IPS-20b (cell line): ENCODE data around the gene RSPH1.

Experiments used
- H3K27ac ChIP-seq: one replicate; pipeline ENCODE4 v1.5.1; 2013; ENCODE audit warnings: low read length
- H3K27me3 ChIP-seq: 2 replicates; pipeline ENCODE4 v1.6.1; 2013; ENCODE audit warnings: mild to moderate bottlenecking, low read length, inconsistent platforms; ENCODE audit not compliant: insufficient read depth
- H3K36me3 ChIP-seq: 2 replicates; pipeline ENCODE4 v1.6.1; 2013; ENCODE audit warnings: low read depth, mild to moderate bottlenecking, inconsistent platforms, low read length, moderate library complexity; ENCODE audit not compliant: insufficient read depth
- H3K4me1 ChIP-seq: 2 replicates; pipeline ENCODE4 v1.6.1; 2013; ENCODE audit warnings: mild to moderate bottlenecking, control low read depth, inconsistent platforms, low read length, moderate library complexity; ENCODE audit not compliant: insufficient read depth
- H3K4me3 ChIP-seq: 2 replicates; pipeline ENCODE4 v1.5.1; 2013; ENCODE audit warnings: mild to moderate bottlenecking, low read length, inconsistent platforms
- H3K9ac ChIP-seq: 2 replicates; pipeline ENCODE4 v1.6.1; 2013; ENCODE audit warnings: low read depth, mild to moderate bottlenecking, inconsistent platforms, low read length, moderate library complexity
- H3K9me3 ChIP-seq: 2 replicates; pipeline ENCODE4 v1.6.1; 2013; ENCODE audit warnings: mild to moderate bottlenecking, low read depth, low read length, inconsistent platforms; ENCODE audit not compliant: insufficient read depth

Gene RSPH1

GRCh38 chr21:42493109-42494060 lies 2.6 kb downstream of the RSPH1 start:
- no peak overlapping the region for H3K9ac ChIP-seq
- H3K36me3 ChIP-seq = no peaks in the 10 kb centered on the region
- H3K9me3 ChIP-seq = no peaks in the 10 kb centered on the region
- peaks cover 5% of the 10 kb centered on the region; the same call in 1 of the 2 replicates for H3K4me1 ChIP-seq
- H3K4me3 ChIP-seq = no peak overlapping the region
- peaks cover 11% of the 10 kb centered on the region for H3K27me3 ChIP-seq
- no peak overlapping the region for H3K27ac ChIP-seq

- Histone ChIP-seq H3K9me3 (no peaks in the 10 kb centered on the region), H3K9ac (no peak overlapping the region), H3K4me1 (peaks cover 5% of the 10 kb centered on the region; the same call in 1 of the 2 replicates), H3K27me3 (peaks cover 11% of the 10 kb centered on the region), H3K4me3 (no peak overlapping the region), H3K27ac (no peak overlapping the region), H3K36me3 (no peaks in the 10 kb centered on the region)
These were observed 3.8 kb downstream of the RSPH1 start for GRCh38 chr21:42492201-42492600.

- H3K36me3 ChIP-seq = no peaks in the 10 kb centered on the region
- H3K9me3 ChIP-seq = no peaks in the 10 kb centered on the region
- H3K4me3 ChIP-seq = no peak overlapping the region
- peaks cover 11% of the 10 kb centered on the region for H3K27me3 ChIP-seq
- peaks cover 5% of the 10 kb centered on the region; the same call in 1 of the 2 replicates for H3K4me1 ChIP-seq
- no peak overlapping the region for H3K9ac ChIP-seq
- H3K27ac ChIP-seq = no peak overlapping the region
These were observed 4.7 kb downstream of the RSPH1 start for GRCh38 chr21:42491328-42491727.

- Histone ChIP-seq H3K27me3 (peaks cover 9% of the 10 kb centered on the region), H3K27ac (no peak overlapping the region), H3K9me3 (no peaks in the 10 kb centered on the region), H3K4me3 (no peak overlapping the region), H3K9ac (no peak overlapping the region), H3K36me3 (no peaks in the 10 kb centered on the region), H3K4me1 (peaks cover 5% of the 10 kb centered on the region; the same call in 1 of the 2 replicates)
These were observed 5.3 kb downstream of the RSPH1 start for GRCh38 chr21:42490720-42491119.

- no peak overlapping the region for H3K4me3 ChIP-seq
- no peaks in the 10 kb centered on the region for H3K36me3 ChIP-seq
- no peak overlapping the region for H3K9ac ChIP-seq
- H3K4me1 ChIP-seq = peaks cover 5% of the 10 kb centered on the region; the same call in 1 of the 2 replicates
- no peaks in the 10 kb centered on the region for H3K9me3 ChIP-seq
- H3K27me3 ChIP-seq = peaks cover 2% of the 10 kb centered on the region
- H3K27ac ChIP-seq = no peak overlapping the region
These were observed 6.0 kb downstream of the RSPH1 start for GRCh38 chr21:42489991-42490390.

GRCh38 chr21:42489006-42489563 lies 6.9 kb downstream of the RSPH1 start:
- H3K36me3 ChIP-seq = no peaks in the 10 kb centered on the region
- no peaks in the 10 kb centered on the region; the same call in 1 of the 2 replicates for H3K27me3 ChIP-seq
- peaks cover 5% of the 10 kb centered on the region; the same call in 1 of the 2 replicates for H3K4me1 ChIP-seq
- H3K4me3 ChIP-seq = no peak overlapping the region
- no peaks in the 10 kb centered on the region for H3K9me3 ChIP-seq
- no peak overlapping the region for H3K27ac ChIP-seq
- no peak overlapping the region for H3K9ac ChIP-seq

GRCh38 chr21:42486531-42486930 lies 9.5 kb downstream of the RSPH1 start:
- Histone ChIP-seq H3K27me3 (no peaks in the 10 kb centered on the region; the same call in 1 of the 2 replicates), H3K4me3 (no peak overlapping the region), H3K9ac (no peak overlapping the region), H3K4me1 (no peaks in the 10 kb centered on the region), H3K27ac (no peak overlapping the region), H3K9me3 (no peaks in the 10 kb centered on the region), H3K36me3 (no peaks in the 10 kb centered on the region)

- H3K9me3 ChIP-seq = no peaks in the 10 kb centered on the region
- no peaks in the 10 kb centered on the region for H3K36me3 ChIP-seq
- H3K9ac ChIP-seq = no peak overlapping the region
- H3K27me3 ChIP-seq = no peaks in the 10 kb centered on the region; the same call in 1 of the 2 replicates
- H3K4me3 ChIP-seq = no peak overlapping the region
- no peak overlapping the region for H3K27ac ChIP-seq
- no peaks in the 10 kb centered on the region for H3K4me1 ChIP-seq
These were observed 10.0 kb downstream of the RSPH1 start for GRCh38 chr21:42486072-42486471.

GRCh38 chr21:42484966-42485365 lies 11.1 kb downstream of the RSPH1 start:
- H3K9me3 ChIP-seq = no peaks in the 10 kb centered on the region
- H3K27ac ChIP-seq = no peak overlapping the region
- no peaks in the 10 kb centered on the region for H3K36me3 ChIP-seq
- no peak overlapping the region for H3K9ac ChIP-seq
- no peaks in the 10 kb centered on the region for H3K4me1 ChIP-seq
- no peaks in the 10 kb centered on the region; the same call in 1 of the 2 replicates for H3K27me3 ChIP-seq
- H3K4me3 ChIP-seq = no peak overlapping the region

- Histone ChIP-seq H3K36me3 (no peaks in the 10 kb centered on the region), H3K9ac (no peak overlapping the region), H3K27me3 (no peaks in the 10 kb centered on the region), H3K27ac (no peak overlapping the region), H3K4me1 (no peaks in the 10 kb centered on the region), H3K9me3 (no peaks in the 10 kb centered on the region), H3K4me3 (no peak overlapping the region)
These were observed 14.9 kb downstream of the RSPH1 start for GRCh38 chr21:42481169-42481568.

GRCh38 chr21:42480736-42481135 lies 15.3 kb downstream of the RSPH1 start:
- no peaks in the 10 kb centered on the region for H3K27me3 ChIP-seq
- H3K9ac ChIP-seq = no peak overlapping the region
- H3K9me3 ChIP-seq = no peaks in the 10 kb centered on the region
- H3K4me1 ChIP-seq = no peaks in the 10 kb centered on the region
- no peak overlapping the region for H3K4me3 ChIP-seq
- no peak overlapping the region for H3K27ac ChIP-seq
- H3K36me3 ChIP-seq = no peaks in the 10 kb centered on the region

GRCh38 chr21:42479582-42479981 lies 16.4 kb downstream of the RSPH1 start:
- Histone ChIP-seq H3K27me3 (no peaks in the 10 kb centered on the region), H3K36me3 (no peaks in the 10 kb centered on the region), H3K9ac (no peak overlapping the region), H3K4me3 (no peak overlapping the region), H3K4me1 (peaks cover under 1% of the 10 kb centered on the region; the same call in 1 of the 2 replicates), H3K9me3 (no peaks in the 10 kb centered on the region), H3K27ac (no peak overlapping the region)
